Stimulated activated CD4-positive, alpha-beta T cell treated with anti-CD3 and anti-CD28 coated beads, TNF-alpha, amount 100 ng/mL, for 48 hours (primary cell): ENCODE measurements around the gene ZNF516.
"Not testable (repeated sequence)": the region's sequence is repeated elsewhere in the genome, so short reads cannot be mapped to it uniquely, and the experiment has no call there.

Experiments used
- DNase-seq, 3 donors: peaks; one replicate each; pipeline ENCODE4 v3.0.0-alpha.2; 2020; ENCODE audit warnings: low read depth in 3 of 3

Gene ZNF516

DNA sequence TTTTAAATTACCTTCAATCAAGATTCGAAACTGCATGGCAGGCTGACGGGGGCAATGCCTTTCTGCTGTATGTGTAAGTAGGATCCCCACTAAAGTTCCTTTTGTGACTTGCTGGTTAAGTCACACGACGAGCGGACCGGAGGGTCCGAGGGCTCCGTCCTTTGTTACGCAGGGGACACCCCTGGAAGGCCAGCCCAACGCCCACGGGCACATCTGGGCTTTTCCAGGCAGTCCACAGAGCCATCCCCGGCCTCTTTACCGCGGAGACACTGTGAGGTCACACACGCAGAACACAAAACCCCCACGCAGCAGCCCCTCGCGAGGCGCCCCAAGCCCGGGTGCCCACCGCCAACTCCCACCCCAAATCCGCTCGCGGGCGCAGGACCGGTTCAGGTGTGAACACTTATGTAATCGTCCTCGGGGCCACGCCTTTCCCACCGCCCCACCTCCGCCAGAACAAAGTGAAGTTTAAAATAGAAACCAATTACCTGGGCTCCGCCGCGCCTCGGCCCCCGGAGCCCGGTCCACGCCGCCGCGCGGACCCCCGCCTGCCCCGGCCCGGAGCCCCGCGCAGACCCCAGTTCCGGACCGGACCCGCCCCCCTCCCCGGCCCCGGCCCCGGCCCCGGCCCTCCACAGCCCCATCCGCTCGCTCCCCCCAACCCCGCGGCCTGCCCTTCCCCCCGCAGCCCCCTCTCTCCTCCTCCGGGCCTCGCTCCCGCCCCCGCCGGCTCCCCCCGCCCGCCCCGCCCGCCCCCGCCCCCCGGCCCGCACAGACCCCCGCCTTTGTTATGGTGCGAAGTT, 4.2 kb downstream of the ZNF516 start:
- no peak for DNase-seq

DNA sequence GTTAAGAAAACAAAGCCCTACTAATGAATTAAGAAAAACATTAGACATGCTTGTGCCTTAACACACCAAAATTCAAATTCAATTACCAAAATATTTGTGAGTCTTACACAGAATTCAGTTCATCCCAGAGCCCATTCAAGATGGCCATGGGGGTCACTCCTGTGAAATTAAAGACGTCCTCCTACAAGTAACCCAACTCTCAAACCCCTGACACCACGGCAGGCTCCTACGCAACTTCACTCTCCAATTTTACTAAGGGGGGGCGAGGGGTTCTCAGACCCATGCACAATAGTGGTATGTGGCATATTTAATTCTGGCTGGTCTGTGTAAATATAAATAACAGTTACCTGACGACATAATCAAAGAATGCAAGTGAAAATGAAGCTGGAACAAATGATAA, 5.0 kb downstream of the ZNF516 start:
- DNase-seq = no peak

DNA sequence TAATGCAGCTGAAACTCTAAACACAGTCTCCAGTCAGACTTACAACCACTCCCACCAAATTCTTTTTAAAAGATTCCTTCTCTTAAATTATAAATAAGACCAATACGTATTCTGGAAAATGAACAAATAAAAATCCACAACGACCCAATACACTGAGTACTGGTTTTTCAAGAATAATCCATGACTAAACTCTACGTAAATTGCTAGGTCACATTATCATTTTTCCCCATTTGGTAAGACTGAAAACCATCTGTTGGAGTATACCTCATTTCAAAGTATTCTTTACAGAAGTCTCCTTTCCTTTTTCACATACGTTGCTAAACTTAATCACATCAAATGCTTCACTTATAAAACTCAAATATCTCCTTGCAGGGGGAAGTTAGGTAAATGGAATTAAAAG, 6.0 kb downstream of the ZNF516 start:
- no peak for DNase-seq

DNA sequence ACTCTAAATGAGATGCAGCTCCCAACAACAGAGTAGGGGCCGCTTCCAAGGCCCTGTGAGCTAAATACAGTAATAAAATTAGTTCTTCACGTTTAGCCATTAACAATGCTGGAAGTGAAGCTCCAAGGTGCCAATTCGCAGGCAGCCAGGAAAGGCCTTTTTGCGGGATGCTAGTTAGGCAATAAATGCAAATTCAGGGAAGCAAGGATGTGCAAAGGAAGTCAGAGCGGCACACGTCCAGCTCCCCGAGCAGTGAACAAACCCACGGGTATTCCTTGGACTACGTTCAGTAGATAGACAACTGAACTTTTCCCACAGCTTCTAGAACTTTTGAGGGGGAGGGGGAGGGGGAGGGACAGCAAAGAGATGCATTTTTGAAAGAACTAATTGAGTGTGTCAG, 6.9 kb downstream of the ZNF516 start:
- DNase-seq = no peak

DNA sequence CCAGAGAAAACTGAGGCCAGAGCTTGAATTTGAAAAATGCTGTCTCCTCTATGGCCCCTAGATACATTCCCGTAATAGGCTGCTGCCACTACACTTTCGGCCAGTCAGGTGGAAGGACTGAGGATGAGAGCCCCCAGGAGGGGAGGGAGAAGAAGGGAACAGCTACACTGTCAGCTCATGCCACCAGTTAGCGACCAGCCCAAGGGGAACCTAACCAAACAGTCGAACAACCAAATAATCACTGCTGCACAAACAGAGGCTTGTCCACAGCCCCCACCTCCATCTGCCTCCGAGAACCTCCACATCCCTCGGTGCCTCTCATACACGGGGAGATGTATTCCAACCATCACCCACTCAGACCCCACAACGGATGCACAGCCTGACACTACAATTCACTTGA, 7.3 kb downstream of the ZNF516 start:
- no peak for DNase-seq

DNA sequence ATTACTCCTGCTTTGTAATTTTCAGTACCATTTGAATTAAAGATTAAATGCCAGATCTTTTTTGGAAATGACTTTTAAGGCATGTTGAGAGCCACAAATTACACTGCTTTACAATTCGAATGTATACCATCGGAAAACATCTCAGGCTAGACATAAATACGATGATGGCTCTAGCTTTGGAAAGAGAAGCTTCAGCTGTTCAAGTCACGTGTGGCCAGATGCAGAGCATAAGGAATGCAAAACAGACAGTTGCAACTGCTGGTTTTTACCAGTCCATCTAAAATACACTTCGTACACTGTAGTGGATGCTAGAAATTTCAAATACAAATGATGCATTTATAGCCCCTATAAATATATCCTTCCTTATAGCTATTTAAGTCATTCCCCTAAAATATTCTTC, 8.0 kb downstream of the ZNF516 start:
- DNase-seq = no peak

DNA sequence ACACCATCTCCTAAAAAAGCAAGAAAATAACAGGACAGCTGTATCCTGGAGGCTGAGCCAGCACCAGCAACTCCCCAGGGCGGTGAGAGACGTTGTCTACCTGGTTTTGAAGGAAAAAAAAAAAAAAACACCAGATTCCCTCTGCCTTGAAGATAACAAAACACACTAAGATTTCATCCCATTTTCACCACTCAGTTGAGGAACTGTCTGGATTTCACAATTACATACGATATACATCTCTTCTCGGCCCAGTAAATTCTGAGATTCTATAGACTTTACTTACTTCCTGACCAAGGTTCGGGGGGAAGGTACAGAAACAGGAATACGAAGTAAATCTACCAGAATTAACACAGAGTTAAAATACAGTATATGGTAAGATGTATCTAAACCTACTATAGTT, 8.5 kb downstream of the ZNF516 start:
- DNase-seq = no peak

DNA sequence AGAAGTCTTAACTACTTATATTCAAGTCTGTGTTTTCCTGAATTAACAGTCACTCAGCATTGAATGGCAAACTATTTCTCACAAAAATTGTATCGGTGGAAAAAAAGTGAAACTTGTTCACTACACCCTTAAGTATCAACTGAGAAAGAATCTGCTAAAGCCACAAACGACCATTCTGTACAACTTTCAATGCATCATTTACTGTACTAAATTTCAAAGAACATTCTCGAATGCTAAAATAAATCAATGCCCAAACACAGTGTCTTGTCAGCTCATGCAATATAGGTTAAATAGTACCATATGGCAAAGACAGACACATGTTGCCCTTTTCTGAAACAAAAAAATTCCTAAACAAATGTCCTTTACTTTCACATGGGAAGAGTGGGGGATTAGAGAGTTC, 9.0 kb downstream of the ZNF516 start:
- DNase-seq = no peak

DNA sequence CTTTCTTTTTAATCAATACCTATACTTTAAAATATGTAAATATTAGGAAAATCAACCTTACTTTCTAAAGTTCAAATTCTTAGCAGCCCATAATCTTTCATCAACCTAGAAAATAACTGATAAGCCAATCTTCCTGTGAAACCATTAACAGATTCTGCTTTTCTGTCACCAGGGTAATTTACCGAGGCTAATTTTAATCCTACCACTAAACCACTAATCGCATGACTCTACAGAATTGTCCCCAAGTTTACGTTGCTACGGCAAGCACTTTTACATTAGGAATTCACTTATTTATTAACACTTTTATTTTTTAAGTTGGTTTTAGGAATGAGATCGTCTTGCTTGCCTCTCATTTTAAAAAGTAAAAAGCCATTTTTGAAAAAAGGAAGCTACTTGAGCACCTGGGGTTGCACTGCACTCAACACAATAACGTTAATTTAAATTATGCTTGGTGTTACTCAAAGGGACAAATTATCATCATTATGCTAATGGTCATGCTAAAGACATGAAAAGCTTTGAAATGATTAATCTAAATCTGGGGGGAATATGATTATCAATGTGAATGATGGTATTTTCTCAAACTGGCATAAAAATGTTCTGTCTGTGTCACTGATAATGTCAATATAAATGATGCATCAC, 10.2 kb downstream of the ZNF516 start:
- DNase-seq = no peak

DNA sequence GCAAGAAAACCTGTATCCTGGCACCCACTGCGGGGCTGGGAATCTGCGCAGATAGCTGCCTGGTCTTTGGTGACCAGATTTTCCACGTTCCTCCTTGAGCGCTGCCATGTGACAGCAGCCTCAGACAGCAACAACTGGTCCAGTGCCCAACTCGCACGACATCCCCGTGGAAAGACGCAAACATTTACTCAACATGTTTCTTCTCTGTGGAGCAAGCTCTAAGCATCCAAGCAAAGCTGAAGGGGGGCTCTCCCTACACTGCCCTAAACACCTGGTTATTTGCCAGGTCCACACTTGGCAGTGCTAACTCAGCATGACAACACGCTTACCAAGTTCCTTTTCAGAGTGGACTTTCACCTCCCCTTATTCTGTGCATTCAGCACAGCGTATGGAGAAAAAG, 11.3 kb downstream of the ZNF516 start:
- no peak for DNase-seq

DNA sequence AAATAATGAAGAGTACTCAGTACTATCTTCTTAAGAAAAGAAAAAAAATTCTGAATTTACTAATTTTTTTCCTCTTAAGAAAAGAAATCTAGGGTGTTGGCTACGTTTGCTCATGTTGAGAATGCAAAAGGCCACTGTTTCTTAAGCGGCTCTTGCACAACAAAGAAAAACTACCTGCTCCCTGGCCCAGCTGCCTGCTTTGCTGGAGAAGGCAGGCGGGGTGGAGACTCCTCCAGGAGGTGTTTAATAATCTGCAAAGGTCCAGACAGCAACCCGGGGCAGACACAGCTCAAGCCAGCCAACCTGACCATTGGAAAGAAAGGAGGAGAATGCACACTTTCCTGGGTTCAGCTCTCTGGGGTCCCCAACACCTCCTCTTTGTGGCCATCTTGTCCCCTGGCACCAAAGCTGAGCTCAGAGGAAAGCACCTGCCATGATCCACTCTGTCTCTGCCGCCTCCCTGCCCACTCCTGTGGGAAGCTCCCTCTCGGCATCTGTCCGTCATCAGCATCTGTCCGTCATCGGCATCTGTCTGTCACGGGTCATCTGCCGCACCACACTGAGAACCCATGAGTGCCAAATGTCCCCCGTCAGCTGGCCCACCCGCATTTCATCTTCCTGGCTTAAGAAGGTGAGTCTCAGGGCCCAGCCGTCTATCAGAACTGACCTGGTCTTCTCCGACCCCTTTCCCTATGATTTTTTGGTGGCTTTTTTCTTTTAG, 11.9 kb downstream of the ZNF516 start:
- no peak for DNase-seq

DNA sequence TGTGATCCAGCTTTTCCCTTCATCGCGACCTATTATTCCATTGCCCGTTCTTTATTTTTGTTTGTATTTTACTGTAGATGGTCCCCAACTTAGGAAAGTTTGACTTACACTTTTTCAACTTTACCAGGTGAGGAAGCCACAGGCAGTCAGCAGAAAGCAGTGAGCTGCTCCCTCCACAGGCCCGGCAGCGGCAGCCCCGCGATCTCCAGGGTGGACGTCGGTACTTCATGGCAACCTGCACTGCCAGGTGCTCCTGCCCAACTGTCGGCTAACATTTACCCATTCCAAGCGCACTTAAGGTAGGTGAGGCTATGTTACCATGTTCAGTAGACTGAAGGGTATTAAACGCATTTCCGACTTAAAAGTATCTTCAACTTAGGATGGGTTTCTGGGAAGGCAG, 12.8 kb downstream of the ZNF516 start:
- DNase-seq = no peak

DNA sequence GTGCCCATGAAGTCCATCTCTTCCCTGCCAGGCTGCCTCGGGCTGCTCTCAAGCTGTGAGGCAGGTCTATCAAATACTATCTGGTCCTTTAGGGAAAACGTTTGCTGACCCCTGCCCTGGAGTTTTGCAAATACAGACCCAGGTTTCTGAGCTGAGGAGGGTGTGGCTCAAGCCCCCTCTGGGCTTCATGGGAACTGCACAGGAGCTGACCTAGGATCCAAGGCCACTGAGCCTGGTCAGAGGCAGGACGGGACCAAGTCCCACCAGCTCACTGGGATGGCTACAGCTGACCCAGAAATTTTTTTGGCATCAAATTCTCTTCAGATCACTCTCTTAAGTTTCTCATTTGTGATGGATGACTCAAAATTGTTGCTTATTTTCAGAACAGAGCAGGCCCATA, 14.1 kb downstream of the ZNF516 start:
- DNase-seq = no peak

DNA sequence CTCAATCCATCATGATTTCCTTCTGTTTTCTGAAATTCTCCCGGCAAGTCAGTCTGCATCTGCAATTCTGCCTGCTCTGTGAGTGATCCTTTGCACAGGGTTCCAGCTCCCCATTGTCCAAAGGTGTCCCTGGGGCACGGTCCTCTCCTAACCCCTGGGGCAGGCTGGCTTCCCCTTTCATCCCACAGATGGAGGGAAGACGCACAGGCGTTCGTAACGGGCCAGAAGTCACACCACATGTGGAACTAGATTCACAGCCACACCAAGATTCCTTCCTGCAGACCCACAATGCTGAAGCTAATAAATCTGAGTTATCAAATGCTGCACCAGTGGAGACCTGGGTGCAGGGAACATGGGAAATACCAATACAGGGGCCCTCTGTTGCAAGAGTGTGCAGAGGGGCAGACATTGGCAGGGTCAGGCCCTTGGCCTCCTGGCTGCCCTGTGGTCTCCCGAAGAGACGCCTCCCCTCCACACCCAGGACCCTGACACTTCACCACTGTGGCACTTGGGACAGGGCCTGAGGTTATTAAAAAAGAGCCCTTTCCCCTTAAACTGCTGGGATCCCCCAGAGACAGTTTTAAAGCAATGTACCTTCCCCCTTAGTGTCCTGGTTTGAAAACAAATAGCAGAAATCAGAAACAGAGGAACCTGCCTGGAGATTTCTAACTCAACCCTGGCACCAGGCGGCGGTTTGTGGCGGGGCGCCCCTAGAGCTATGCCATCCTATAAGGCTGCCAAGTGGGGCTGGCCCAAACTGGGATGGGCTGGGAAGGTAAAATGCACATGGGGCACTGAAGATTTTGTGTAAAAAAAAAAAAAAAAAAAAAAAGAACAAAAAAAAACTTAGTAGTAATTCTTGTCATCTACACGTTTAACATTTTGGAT, 15.4 kb downstream of the ZNF516 start:
- DNase-seq = no peak

DNA sequence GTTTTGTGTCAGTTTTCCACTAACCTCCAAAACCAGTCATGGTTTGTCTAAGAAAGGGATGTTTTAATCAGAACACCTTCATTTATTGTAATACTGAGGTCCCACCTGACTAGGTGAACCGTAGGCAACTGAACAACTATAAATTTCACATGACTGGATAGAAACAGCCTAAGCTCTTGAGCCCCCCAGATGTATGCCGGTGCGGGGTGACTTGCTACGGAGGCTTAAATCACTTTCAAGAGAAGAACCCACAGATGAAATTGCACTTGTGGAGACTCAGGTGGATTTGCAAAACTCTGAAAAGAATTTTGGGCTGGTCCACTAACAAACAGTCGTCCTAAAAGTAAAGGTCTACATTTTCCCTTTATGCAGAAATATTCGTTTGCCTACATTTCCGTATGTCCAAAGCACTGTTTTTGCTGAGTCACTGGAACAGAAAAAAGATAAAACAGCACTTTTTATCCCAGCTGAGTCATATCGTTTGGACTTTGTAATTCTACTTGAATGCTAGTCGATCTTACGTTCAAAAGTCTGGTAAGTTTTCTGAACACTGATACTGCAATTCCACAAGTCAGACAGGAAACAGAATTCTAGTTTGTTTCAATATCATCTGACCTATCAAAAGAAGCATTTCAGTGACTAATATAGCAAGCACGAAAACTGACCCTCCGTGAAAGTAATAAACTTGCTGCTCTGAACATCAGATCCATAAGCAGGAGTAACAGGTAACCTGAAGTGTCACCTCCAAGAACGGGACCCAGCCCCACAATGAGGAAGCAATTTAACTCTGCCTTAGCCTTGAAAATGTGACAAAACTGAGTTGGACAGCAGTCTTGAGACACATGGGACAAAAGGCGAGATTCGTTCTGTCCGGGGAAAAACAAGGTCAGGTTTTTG, 18.1 kb downstream of the ZNF516 start:
- DNase-seq = no peak

DNA sequence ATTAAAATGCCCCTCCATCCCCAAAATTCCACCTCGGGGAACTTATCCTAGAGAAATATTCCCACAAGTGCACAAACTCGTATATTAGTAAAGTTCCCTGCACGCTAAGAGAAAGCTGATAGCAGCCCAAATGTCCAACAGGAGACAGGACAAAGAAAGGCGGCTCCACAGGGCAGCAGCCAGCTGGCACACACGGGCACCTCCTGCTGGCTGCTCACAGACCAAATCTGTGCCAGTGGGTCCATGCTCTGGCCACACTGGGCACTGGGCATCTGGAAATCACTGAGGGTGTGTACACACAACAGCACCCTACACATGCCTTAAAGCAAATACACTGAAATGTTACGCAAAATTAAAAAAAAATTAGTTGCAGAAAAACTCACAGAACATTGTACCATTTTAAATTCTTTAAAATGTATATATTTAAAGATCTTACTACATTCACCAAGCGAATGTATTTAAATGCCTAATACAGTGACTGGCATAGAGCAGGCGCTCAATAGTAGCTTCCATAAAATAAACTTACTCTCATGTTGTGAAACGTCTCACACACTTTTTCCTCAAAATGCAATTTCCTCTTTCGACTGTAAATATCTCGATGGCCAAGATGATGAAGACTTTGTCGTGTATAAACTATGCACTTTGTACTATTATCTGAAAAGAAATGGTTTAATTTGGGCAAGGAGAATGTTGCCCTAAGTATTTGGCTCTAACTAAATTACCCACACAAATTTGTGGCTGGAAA, 19.4 kb downstream of the ZNF516 start:
- no peak for DNase-seq

DNA sequence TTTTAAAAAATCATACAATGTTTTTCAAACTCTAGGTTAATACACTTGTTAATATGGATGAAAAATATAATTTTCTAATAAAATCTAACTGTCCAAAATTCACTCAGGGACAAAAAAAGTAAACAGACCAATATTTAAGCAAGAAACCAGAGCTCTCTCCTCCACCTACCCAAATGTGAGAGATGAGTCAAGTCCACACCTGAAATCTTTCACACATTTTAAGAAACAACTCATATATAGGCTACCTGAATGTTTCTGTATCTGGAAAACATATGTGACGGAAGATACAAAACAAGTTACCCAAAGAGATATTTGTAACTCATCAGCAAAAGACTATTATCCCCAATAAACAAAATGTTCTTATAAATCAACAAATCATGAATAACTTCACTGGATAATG, 20.2 kb downstream of the ZNF516 start:
- no peak for DNase-seq

DNA sequence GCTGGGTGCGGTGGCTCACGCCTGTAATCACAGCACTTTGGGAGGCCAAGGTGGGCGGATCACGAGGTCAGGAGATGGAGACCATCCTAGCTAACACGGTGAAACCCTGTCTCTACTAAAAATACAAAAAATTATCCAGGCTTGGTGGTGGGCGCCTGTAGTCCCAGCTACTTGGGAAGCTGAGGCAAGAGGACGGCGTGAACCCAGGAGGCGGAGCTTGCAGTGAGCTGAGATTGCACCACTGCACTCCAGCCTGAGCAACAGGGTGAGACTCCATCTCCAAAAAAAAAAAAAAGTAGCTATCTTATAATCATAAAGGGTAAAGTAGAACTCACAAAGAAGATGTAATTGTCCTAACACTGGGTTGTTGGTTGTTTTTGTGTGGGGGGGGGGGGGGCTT, 21.5 kb downstream of the ZNF516 start:
- not testable (repeated sequence) for DNase-seq

DNA sequence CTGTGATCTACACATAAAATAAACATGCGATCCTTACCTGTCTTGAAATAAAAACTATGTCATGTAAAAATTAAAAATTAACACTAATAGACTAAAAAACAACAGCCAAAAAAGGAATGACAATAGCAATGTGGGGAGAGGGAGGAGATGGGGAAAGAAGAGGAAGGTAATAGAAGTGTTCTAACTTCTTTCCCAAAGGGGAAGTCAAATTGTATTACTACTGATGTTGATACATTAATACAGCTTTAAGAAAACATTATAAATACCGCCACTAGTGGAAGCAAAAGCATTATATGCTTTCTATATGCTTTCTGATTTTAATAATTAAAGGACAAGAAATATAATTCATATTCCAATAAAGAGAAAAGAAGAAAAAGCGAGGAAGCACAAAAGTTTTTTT, 22.2 kb downstream of the ZNF516 start:
- DNase-seq = no peak

DNA sequence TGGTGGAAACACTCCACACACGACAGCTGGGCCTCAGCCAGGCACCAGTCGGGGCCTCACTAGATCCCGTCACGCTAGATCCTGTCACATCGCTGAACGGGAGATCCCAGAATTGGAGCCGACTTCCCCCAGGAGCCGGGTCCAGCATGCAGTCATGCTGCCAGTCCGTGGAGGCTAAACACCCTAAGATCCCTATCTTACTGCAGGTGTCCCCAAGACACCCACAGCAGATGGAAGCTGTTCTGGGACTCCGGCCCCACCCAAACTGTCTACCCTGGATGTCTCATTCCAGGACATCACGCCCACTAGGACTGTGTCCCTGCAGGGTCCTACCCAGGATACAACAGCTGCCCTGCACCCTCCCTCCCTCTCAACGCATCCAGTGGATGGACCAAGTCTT, 23.4 kb downstream of the ZNF516 start:
- no peak for DNase-seq
